ENCODE results near the gene ICE2.

ICE2 gene

DNA sequence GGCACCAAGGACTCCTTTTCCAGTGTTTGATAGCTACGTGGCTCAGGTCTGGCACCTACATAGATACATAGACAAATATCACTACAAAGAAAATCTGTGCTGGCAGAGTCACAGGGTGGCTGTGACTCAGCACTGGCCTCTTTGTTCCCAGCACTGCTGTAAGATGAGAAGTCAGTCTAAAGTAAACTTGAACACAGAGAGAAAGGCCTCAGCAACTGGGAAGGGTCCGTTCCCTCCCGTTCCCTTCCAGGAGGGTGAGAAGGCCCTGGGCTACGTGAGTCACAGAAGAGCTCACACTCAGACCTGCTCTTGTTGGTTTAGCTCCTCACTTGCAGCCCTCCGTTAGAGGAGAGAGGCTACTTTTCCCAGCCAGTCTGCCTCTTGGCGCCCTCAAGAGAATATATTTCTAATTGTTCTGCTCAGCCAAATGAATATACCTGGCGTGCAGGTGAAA lies 104.3 kb downstream of the ICE2 start:
- Histone ChIP-seq H3K27me3 (ENCODE audit: insufficient read depth, poor library complexity, severe bottlenecking) (no peaks in the 10 kb centered on the region), H3K27ac (replicated peaks) (no peak overlapping the region), H3K4me3 (replicated peaks; ENCODE audit: insufficient read depth, low read length) (no peak overlapping the region)
- no peak for DNase-seq (ENCODE audit: low read depth in 1 of 2, low spot score in 1 of 2)
- TF ChIP-seq, protein P1, sequence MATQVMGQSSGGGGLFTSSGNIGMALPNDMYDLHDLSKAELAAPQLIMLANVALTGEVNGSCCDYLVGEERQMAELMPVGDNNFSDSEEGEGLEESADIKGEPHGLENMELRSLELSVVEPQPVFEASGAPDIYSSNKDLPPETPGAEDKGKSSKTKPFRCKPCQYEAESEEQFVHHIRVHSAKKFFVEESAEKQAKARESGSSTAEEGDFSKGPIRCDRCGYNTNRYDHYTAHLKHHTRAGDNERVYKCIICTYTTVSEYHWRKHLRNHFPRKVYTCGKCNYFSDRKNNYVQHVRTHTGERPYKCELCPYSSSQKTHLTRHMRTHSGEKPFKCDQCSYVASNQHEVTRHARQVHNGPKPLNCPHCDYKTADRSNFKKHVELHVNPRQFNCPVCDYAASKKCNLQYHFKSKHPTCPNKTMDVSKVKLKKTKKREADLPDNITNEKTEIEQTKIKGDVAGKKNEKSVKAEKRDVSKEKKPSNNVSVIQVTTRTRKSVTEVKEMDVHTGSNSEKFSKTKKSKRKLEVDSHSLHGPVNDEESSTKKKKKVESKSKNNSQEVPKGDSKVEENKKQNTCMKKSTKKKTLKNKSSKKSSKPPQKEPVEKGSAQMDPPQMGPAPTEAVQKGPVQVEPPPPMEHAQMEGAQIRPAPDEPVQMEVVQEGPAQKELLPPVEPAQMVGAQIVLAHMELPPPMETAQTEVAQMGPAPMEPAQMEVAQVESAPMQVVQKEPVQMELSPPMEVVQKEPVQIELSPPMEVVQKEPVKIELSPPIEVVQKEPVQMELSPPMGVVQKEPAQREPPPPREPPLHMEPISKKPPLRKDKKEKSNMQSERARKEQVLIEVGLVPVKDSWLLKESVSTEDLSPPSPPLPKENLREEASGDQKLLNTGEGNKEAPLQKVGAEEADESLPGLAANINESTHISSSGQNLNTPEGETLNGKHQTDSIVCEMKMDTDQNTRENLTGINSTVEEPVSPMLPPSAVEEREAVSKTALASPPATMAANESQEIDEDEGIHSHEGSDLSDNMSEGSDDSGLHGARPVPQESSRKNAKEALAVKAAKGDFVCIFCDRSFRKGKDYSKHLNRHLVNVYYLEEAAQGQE (IDR thresholded peaks at IDR 0.05; ENCODE audit: insufficient replicate concordance, low read depth) = no peak
- TF ChIP-seq GABPA (IDR thresholded peaks at IDR 0.05; ENCODE audit: low read depth) (no peak), POLR2AphosphoS5 (IDR thresholded peaks at IDR 0.05; ENCODE audit: low read depth) (no peak), SPI1 (IDR thresholded peaks at IDR 0.05; ENCODE audit: borderline replicate concordance, low read depth) (no peak)
- TF ChIP-seq, protein P2, sequence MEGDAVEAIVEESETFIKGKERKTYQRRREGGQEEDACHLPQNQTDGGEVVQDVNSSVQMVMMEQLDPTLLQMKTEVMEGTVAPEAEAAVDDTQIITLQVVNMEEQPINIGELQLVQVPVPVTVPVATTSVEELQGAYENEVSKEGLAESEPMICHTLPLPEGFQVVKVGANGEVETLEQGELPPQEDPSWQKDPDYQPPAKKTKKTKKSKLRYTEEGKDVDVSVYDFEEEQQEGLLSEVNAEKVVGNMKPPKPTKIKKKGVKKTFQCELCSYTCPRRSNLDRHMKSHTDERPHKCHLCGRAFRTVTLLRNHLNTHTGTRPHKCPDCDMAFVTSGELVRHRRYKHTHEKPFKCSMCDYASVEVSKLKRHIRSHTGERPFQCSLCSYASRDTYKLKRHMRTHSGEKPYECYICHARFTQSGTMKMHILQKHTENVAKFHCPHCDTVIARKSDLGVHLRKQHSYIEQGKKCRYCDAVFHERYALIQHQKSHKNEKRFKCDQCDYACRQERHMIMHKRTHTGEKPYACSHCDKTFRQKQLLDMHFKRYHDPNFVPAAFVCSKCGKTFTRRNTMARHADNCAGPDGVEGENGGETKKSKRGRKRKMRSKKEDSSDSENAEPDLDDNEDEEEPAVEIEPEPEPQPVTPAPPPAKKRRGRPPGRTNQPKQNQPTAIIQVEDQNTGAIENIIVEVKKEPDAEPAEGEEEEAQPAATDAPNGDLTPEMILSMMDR (IDR thresholded peaks at IDR 0.05; ENCODE audit: insufficient read depth, low read length) = no peak

DNA sequence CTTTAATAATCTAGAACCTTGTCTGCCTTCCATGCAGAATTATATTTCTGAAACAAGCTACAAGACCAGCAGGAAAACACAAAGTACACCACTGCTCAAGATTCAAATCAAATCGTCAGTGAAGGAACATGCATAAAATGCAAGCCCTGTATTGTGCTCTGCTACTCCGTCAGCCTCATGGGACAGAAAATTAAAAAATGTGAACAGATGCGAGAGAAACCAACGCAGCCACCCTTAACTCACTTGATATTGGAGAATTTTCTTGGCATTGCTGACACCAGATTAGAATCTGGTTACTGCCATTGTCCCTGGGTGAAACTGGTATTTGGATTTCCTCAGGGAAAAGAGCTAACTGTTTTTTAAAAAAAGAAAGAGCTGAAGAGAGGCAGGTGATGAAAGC lies 104.7 kb downstream of the ICE2 start:
- Histone ChIP-seq H3K4me3 (replicated peaks; ENCODE audit: insufficient read depth, low read length) (no peak overlapping the region), H3K27me3 (ENCODE audit: insufficient read depth, poor library complexity, severe bottlenecking) (no peaks in the 10 kb centered on the region), H3K27ac (replicated peaks) (no peak overlapping the region)
- TF ChIP-seq, protein P2 (IDR thresholded peaks at IDR 0.05; ENCODE audit: insufficient read depth, low read length) = no peak
- TF ChIP-seq GABPA (IDR thresholded peaks at IDR 0.05; ENCODE audit: low read depth) (no peak), SPI1 (IDR thresholded peaks at IDR 0.05; ENCODE audit: borderline replicate concordance, low read depth) (no peak), POLR2AphosphoS5 (IDR thresholded peaks at IDR 0.05; ENCODE audit: low read depth) (no peak)
- TF ChIP-seq, protein P1 (IDR thresholded peaks at IDR 0.05; ENCODE audit: insufficient replicate concordance, low read depth) = no peak
- DNase-seq (ENCODE audit: low read depth in 1 of 2, low spot score in 1 of 2) = no peak

DNA sequence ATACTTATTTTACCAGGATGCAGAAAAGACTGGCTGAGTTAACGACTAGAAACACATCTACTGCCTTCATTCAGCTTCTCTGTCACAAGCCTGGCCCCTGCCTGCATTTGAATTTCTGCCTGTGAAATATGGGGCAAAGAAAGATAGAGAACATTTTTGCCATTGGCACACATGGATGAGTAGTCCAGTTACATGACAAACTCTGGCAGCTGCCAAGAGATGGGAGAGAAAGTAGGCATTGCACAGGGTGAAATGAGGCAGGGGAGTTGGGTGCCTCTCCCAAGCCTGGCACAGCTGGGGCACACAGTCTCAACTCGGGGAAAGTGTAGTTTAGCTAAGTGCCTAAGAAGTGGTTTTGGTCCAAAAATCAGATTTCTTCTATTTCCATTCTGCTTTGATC lies 105.2 kb downstream of the ICE2 start:
- TF ChIP-seq, protein P1 (IDR thresholded peaks at IDR 0.05; ENCODE audit: insufficient replicate concordance, low read depth) = no peak
- TF ChIP-seq, protein P2 (IDR thresholded peaks at IDR 0.05; ENCODE audit: insufficient read depth, low read length) = no peak
- TF ChIP-seq POLR2AphosphoS5 (IDR thresholded peaks at IDR 0.05; ENCODE audit: low read depth) (no peak), GABPA (IDR thresholded peaks at IDR 0.05; ENCODE audit: low read depth) (no peak), SPI1 (IDR thresholded peaks at IDR 0.05; ENCODE audit: borderline replicate concordance, low read depth) (no peak)
- H3K27ac ChIP-seq (replicated peaks) = no peak overlapping the region
- H3K27me3 ChIP-seq (ENCODE audit: insufficient read depth, poor library complexity, severe bottlenecking) = no peaks in the 10 kb centered on the region
- H3K4me3 ChIP-seq (replicated peaks; ENCODE audit: insufficient read depth, low read length) = no peak overlapping the region
- no peak for DNase-seq (ENCODE audit: low read depth in 1 of 2, low spot score in 1 of 2)

Data from HL-60 (cell line).